Measurements from ENCODE around the gene OBP2B. TPM values are rescaled to one million over a fixed set of nuclear protein-coding genes. Genes with fewer than 3 reads are reported as not detected.

The OBP2B gene
- polyA plus RNA-seq, 2 of the 4 experiments (the other 2 are of a cell fraction), result not detected

- no peak for FAIRE-seq
- no peak overlapping the region for H3K4me2 ChIP-seq
- no peak for TF ChIP-seq POLR2A (IDR thresholded peaks at IDR 0.05; ENCODE audit: low read length)
- no peak for TF ChIP-seq ZNF302 (CRISPR knock-in tag; IDR thresholded peaks at IDR 0.05)
- TF ChIP-seq CHD2 (IDR thresholded peaks at IDR 0.05; ENCODE audit: low read length, partially characterized antibody), result no peak
- no peak for TF ChIP-seq HEYL (CRISPR knock-in tag; IDR thresholded peaks at IDR 0.05)
- no peak for TF ChIP-seq RNF2 (IDR thresholded peaks at IDR 0.05; ENCODE audit: borderline replicate concordance, low read depth)
- no peak for TF ChIP-seq CBX2 (IDR thresholded peaks at IDR 0.05; ENCODE audit: borderline replicate concordance, low read depth)
- no peak for TF ChIP-seq POLR2AphosphoS2 (conservative IDR thresholded peaks at IDR 0.05; ENCODE audit: low read length)
- TF ChIP-seq CEBPB (IDR thresholded peaks at IDR 0.05), result no peak
- no peak for TF ChIP-seq FOXS1 (CRISPR knock-in tag; IDR thresholded peaks at IDR 0.05)
- no peak for TF ChIP-seq HOXA7 (CRISPR knock-in tag; IDR thresholded peaks at IDR 0.05)
- TF ChIP-seq CHD4 (IDR thresholded peaks at IDR 0.05; ENCODE audit: borderline replicate concordance), result no peak
- TF ChIP-seq ESRRA (IDR thresholded peaks at IDR 0.05; ENCODE audit: borderline replicate concordance, low read length), result no peak
- no peak for TF ChIP-seq HES2 (IDR thresholded peaks at IDR 0.05)
- TF ChIP-seq KDM1A (IDR thresholded peaks at IDR 0.05; ENCODE audit: low read depth), result no peak
- TF ChIP-seq HMGXB4 (CRISPR knock-in tag; IDR thresholded peaks at IDR 0.05; ENCODE audit: borderline replicate concordance), result no peak
- no peak for TF ChIP-seq MYC (IDR thresholded peaks at IDR 0.05; ENCODE audit: borderline replicate concordance, low read length)
- no peak for TF ChIP-seq RFX5 (IDR thresholded peaks at IDR 0.05)
- TF ChIP-seq GATA3 (IDR thresholded peaks at IDR 0.05; ENCODE audit: borderline replicate concordance), result no peak
- H3K4me3 ChIP-seq, result no peak overlapping the region
- POLR2A ChIA-PET, result no interaction called here
- H3K9me3 ChIP-seq, result no peaks in the 10 kb centered on the region
- WGBS (ENCODE audit: missing lambda C conversion rate), result 63% methylated on average over 11 of the region's 11 CpGs
- no peak for DNase-seq (ENCODE audit: low read depth in 1 of 2, low spot score in 1 of 2)
- CTCF ChIA-PET, result interaction anchor here (0.7 to 1.0 kb wide), 3 partner anchors 9 to 48 kb away, joined by 3 read pairs; no protein-coding TSS in a partner anchor
- ATAC-seq, result no peak
- peaks cover 5% of the 10 kb centered on the region; the same call in 1 of the 3 replicates for H3K4me1 ChIP-seq
- no peak overlapping the region for H3K27ac ChIP-seq
These were observed 26.6 kb upstream of the OBP2B start for GRCh38 chr9:133235549-133236222.

GRCh38 chr9:133234577-133235322 is 25.7 kb upstream of the OBP2B start:
- TF ChIP-seq RFX5 (IDR thresholded peaks at IDR 0.05) (no peak), ELK1 (IDR thresholded peaks at IDR 0.05; ENCODE audit: low read depth, low read length) (no peak), SREBF2 (IDR thresholded peaks at IDR 0.05) (no peak), HOXB13 (CRISPR knock-in tag; IDR thresholded peaks at IDR 0.05; ENCODE audit: low read depth) (no peak), PBX3 (IDR thresholded peaks at IDR 0.05) (no peak), EHMT2 (IDR thresholded peaks at IDR 0.05; ENCODE audit: low read depth) (no peak), RCOR1 (IDR thresholded peaks at IDR 0.05; ENCODE audit: low read depth, low read length) (no peak), RARB (CRISPR knock-in tag; IDR thresholded peaks at IDR 0.05) (no peak), HES2 (IDR thresholded peaks at IDR 0.05) (no peak), MYC (IDR thresholded peaks at IDR 0.05; ENCODE audit: borderline replicate concordance, low read length) (no peak), FOSL2 (IDR thresholded peaks at IDR 0.05) (no peak), FOSL2 (CRISPR knock-in tag; IDR thresholded peaks at IDR 0.05) (no peak), FOSB (CRISPR knock-in tag; IDR thresholded peaks at IDR 0.05) (no peak), TFCP2L1 (CRISPR knock-in tag; IDR thresholded peaks at IDR 0.05) (no peak), SMC3 (IDR thresholded peaks at IDR 0.05) (no peak), USF2 (IDR thresholded peaks at IDR 0.05) (no peak)
- CTCF ChIA-PET, result interaction anchor here (0.9 to 1.0 kb wide), 2 partner anchors 8 to 16 kb away, joined by 3 read pairs; no protein-coding TSS in a partner anchor
- POLR2A ChIA-PET, result no interaction called here
- FAIRE-seq (no peak), DNase-seq (ENCODE audit: low read depth in 1 of 2, low spot score in 1 of 2) (no peak), ATAC-seq (no peak)
- Histone ChIP-seq H3K4me3 (no peak overlapping the region), H3K4me1 (peaks cover 5% of the 10 kb centered on the region; the same call in 1 of the 3 replicates), H3K27ac (no peak overlapping the region), H3K9me3 (0 out of 3 replicates have a peak, but pooled peaks cover 2% of the 10 kb centered on the region), H3K4me2 (no peak overlapping the region)
- WGBS (ENCODE audit: missing lambda C conversion rate), result 80% methylated on average over 24 of the region's 31 CpGs
